GM23248 (cell line): Measurements from ENCODE around the gene NINL. TPM values are rescaled to one million over a fixed set of nuclear protein-coding genes. Genes with fewer than 3 reads are reported as not detected.

Experiments
- DNase-seq: peaks from one replicate; pipeline ENCODE4 v3.0.0-alpha.2; 2015
- H2AFZ ChIP-seq: fragments of 200-600 bp; sonication (generic); 2 replicates; pipeline ENCODE4 v1.6.1; 2016; ENCODE audit warnings: antibody characterized with exemption
- H3F3A ChIP-seq: fragments of 200-600 bp; sonication (generic); 2 replicates; pipeline ENCODE4 v1.6.1; 2016; ENCODE audit warnings: mild to moderate bottlenecking, antibody characterized with exemption, mixed run types; ENCODE audit not compliant: insufficient read depth
- H3K27ac ChIP-seq: fragments of 200-600 bp; sonication (generic); 2 replicates; pipeline ENCODE4 v1.5.1; 2016; ENCODE audit warnings: mild to moderate bottlenecking
- H3K27me3 ChIP-seq: fragments of 200-600 bp; sonication (generic); replicated peaks from 2 replicates; pipeline ENCODE4 v1.6.1; 2016; ENCODE audit warnings: mild to moderate bottlenecking; ENCODE audit not compliant: insufficient read depth
- H3K36me3 ChIP-seq: fragments of 200-600 bp; sonication (generic); 2 replicates; pipeline ENCODE4 v1.6.1; 2016; ENCODE audit warnings: low read depth, mild to moderate bottlenecking
- H3K4me1 ChIP-seq: fragments of 200-600 bp; sonication (generic); 2 replicates; pipeline ENCODE4 v1.6.1; 2016; ENCODE audit warnings: mild to moderate bottlenecking; ENCODE audit not compliant: insufficient read depth
- H3K4me2 ChIP-seq: fragments of 200-600 bp; sonication (generic); one replicate; pipeline ENCODE4 v1.6.1; 2016; ENCODE audit warnings: mild to moderate bottlenecking; ENCODE audit not compliant: unreplicated experiment
- H3K4me3 ChIP-seq: fragments of 200-600 bp; sonication (generic); 2 replicates; pipeline ENCODE4 v1.5.1; 2016; ENCODE audit warnings: mild to moderate bottlenecking
- H3K79me2 ChIP-seq: fragments of 200-600 bp; sonication (generic); 2 replicates; pipeline ENCODE4 v1.6.1; 2016; ENCODE audit warnings: mild to moderate bottlenecking; ENCODE audit not compliant: insufficient read depth
- H3K9ac ChIP-seq: fragments of 200-600 bp; sonication (generic); 2 replicates; pipeline ENCODE4 v1.6.1; 2016; ENCODE audit warnings: mild to moderate bottlenecking
- H3K9me2 ChIP-seq: fragments of 200-600 bp; sonication (generic); 2 replicates; pipeline ENCODE4 v1.6.1; 2016; ENCODE audit warnings: mixed run types, mild to moderate bottlenecking, moderate library complexity; ENCODE audit not compliant: insufficient read depth
- H3K9me3 ChIP-seq: fragments of 200-600 bp; sonication (generic); one replicate; pipeline ENCODE4 v1.6.1; 2017; ENCODE audit warnings: low read depth
- H4K20me1 ChIP-seq: fragments of 200-600 bp; sonication (generic); 2 replicates; pipeline ENCODE4 v1.6.0; 2016; ENCODE audit not compliant: insufficient read depth
- EZH2 ChIP-seq: fragments of 200-600 bp; sonication (generic); IDR thresholded peaks from 2 replicates; pipeline ENCODE4 v1.6.1; 2018; ENCODE audit warnings: antibody characterized with exemption, mild to moderate bottlenecking; ENCODE audit not compliant: insufficient read depth, poor library complexity, severe bottlenecking
- EZH2phosphoT487 ChIP-seq: fragments of 200-600 bp; sonication (generic); IDR thresholded peaks from 2 replicates; pipeline ENCODE4 v1.6.1; 2018; ENCODE audit warnings: antibody characterized with exemption, moderate library complexity, mild to moderate bottlenecking, low read depth; ENCODE audit not compliant: insufficient read depth
- WGBS, 2 experiments: methylation state at CpG; one replicate each; pipeline ENCODE4 v1.1.6; 2015 to 2017; ENCODE audit warnings: low lambda C conversion rate in 2 of 2, low coverage in 1 of 2; ENCODE audit errors: missing lambda C conversion rate in 2 of 2; 5-methylcytosine and 5-hydroxymethylcytosine counted together
- in situ Hi-C: fragments of 300-500 bp; cut with MboI; formaldehyde crosslinking; loops from 2 replicates; pipeline ENCODE4 v1.15.0; 2020
- polyA plus RNA-seq: library from polyadenylated mRNA; unstranded; fragments of >200 nt; fragmentation: Nextera tagmentation; extraction: Ambion mirVana; gene quantifications from 2 replicates; pipeline ENCODE4 v1.2.1, GENCODE V29; 2016
- total RNA-seq: library from RNA; depleted of rRNA; stranded (reverse); fragments of >200 nt; shearing (Covaris generic); gene quantifications from 2 replicates; pipeline ENCODE4 v1.2.3, GENCODE V29; 2014

The NINL gene
- total and polyA plus RNA-seq, 2 experiments from 2014 or later: 1.9 to 3.4 TPM

DNA sequence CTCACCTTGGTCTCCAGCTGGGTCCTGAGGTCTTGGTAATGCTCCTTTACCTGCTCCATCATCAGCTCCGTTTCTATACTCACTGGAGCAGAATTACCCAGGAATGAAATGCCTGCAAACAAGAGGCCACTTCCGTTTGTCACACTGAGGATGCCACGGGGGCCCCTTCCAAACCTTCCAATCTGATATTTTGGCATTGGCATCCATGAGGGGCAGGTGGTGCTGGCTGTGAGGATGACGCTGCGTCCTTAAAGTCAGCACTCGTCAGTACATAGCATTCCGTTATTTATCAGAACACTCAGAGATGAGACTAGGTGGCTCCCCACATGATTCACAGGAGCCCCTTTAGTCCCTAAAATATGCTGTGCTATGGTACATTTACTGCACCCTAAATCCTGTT, 105.2 kb downstream of the NINL start:
- 89 to 91% methylated on average over 7 of the region's 7 CpGs for WGBS, 2 experiments
- no peak for TF ChIP-seq EZH2
- TF ChIP-seq EZH2phosphoT487: no peak
- no peak for DNase-seq
- no peak overlapping the region for H3K4me3 ChIP-seq
- no peaks in the 10 kb centered on the region for H4K20me1 ChIP-seq
- H3K27ac ChIP-seq: no peak overlapping the region
- no peaks in the 10 kb centered on the region for H3K27me3 ChIP-seq
- H3K36me3 ChIP-seq: no peaks in the 10 kb centered on the region
- H3K9me2 ChIP-seq: no peaks in the 10 kb centered on the region
- H2AFZ ChIP-seq: no peak overlapping the region
- H3K4me2 ChIP-seq: no peak overlapping the region
- in situ Hi-C loops: no loop called here
- H3K9ac ChIP-seq: no peak overlapping the region
- no peaks in the 10 kb centered on the region for H3F3A ChIP-seq
- H3K79me2 ChIP-seq: no peaks in the 10 kb centered on the region
- no peaks in the 10 kb centered on the region for H3K9me3 ChIP-seq
- no peaks in the 10 kb centered on the region for H3K4me1 ChIP-seq

DNA sequence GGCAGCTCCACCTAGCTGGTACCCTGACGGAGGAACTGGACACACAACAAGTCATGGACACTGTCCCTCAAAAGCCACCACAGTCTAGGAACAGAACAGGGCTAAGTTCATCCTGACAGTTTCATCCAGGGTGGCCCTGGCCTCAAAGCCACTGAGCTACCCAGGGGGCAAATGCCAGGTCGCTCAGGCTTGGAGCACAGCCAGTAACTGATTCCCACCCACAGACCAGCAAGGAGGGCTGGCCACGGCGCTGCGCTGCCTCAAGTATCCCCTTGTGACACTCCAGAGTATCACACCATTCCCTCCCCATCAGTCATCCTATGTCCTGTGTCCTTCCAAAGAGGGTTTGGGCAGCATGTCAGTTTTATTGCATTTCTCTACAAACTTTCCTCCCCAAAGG, 105.7 kb downstream of the NINL start:
- no peaks in the 10 kb centered on the region for H3F3A ChIP-seq
- H3K79me2 ChIP-seq: no peaks in the 10 kb centered on the region
- no peak overlapping the region for H3K4me3 ChIP-seq
- no peaks in the 10 kb centered on the region for H3K27me3 ChIP-seq
- H3K9me2 ChIP-seq: no peaks in the 10 kb centered on the region
- no peak overlapping the region for H2AFZ ChIP-seq
- H4K20me1 ChIP-seq: no peaks in the 10 kb centered on the region
- WGBS, 2 experiments: 100% methylated on average over 5 of the region's 5 CpGs
- in situ Hi-C loops: loop anchor here (10.0 kb wide), 1 partner anchor 55 kb away; no protein-coding TSS in a partner anchor
- H3K9me3 ChIP-seq: no peaks in the 10 kb centered on the region
- H3K9ac ChIP-seq: no peak overlapping the region
- no peaks in the 10 kb centered on the region for H3K4me1 ChIP-seq
- no peaks in the 10 kb centered on the region for H3K36me3 ChIP-seq
- no peak overlapping the region for H3K27ac ChIP-seq
- TF ChIP-seq EZH2phosphoT487 (no peak), EZH2 (no peak)
- H3K4me2 ChIP-seq: no peak overlapping the region
- no peak for DNase-seq

DNA sequence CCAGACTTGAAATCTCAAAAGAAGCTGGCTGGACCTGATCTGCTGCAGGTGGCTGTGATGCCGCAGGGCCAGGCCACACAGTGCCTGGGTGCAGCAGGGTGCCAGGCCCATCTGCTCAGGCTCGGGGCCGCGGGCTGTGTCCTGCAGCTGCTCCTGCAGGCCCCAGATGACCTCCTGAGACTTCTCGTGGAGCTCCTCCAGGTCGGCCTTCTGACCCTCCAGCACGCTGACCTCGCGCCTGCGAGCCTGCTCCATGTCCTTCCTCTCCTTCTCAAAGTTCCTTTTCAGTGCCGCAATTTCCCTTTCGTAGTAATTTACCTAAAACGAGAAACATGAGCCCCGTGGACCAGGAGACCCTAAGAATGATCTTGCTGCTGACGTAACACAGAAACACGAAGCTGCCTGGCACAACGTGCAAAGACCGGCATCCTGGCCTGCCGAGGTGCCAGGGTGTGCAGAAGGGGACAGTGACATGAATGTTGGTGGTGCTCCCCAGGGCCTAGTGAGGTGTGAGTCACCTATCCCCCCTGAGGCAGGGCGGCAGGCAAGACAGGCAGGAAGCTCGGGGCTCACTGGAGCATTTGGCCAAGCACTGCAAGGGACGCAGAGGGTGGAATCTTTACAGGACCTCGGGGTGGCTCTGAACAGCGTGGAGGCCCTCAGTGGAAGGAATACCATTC, 106.3 kb downstream of the NINL start:
- Histone ChIP-seq H3F3A (no peaks in the 10 kb centered on the region), H3K9ac (no peak overlapping the region), H3K27ac (no peak overlapping the region), H2AFZ (no peak overlapping the region), H3K36me3 (no peaks in the 10 kb centered on the region), H3K27me3 (no peaks in the 10 kb centered on the region), H3K79me2 (no peaks in the 10 kb centered on the region), H4K20me1 (no peaks in the 10 kb centered on the region), H3K9me2 (no peaks in the 10 kb centered on the region), H3K4me2 (no peak overlapping the region), H3K9me3 (no peaks in the 10 kb centered on the region), H3K4me3 (no peak overlapping the region), H3K4me1 (no peaks in the 10 kb centered on the region)
- WGBS, 2 experiments: 91% methylated on average over 24 of the region's 24 CpGs
- in situ Hi-C loops: loop anchor here (10.0 kb wide), 1 partner anchor 54 kb away; no protein-coding TSS in a partner anchor
- no peak for DNase-seq
- TF ChIP-seq EZH2 (no peak), EZH2phosphoT487 (no peak)

DNA sequence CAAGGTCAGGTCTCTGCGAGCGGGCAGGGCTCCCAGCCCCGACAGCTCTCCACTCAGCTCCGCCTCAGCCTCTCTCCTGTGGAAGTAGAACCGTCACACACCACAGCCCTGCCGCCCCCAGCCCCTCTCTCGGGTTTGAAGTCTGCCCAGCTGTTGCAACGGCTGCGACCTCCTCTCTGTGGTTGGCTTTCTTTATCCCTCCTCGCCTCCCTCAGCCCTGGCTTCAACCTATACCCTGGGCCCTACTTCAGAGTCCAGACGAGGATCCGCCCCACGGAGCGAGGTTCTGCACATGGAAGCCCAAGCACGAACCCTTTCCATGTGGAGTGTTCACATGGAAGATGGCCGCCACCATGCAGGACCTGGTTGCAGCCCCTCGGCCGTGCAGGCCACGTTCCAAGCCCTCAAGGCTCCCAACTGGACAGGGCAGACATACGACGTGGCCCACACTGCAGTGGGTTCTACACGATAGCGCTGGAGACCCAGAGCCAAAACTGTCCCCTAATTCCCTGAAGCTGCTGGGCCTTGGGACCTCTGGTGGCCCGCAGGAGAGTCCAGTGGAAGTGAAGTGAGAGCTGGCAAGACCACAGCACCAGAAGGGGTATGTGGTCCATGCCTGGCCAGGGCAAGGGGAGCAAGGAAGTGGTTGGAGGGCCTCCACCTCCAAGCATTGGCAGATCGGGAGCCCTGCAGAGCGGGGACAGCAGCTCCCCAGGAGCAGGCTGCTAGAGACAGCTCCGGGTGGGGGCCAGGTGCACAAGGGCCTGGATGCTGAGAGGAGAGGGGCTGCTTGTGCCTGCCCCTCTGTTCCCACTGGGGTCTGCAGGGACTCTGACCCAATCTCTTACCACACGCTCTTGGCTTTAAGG, 108.1 kb downstream of the NINL start:
- WGBS, 2 experiments: 94 to 95% methylated on average over 28 of the region's 28 CpGs
- no peak overlapping the region for H3K27ac ChIP-seq
- H3K9me3 ChIP-seq: no peaks in the 10 kb centered on the region
- in situ Hi-C loops: loop anchor here (10.0 kb wide), 1 partner anchor 52 kb away; no protein-coding TSS in a partner anchor
- no peaks in the 10 kb centered on the region for H3K4me1 ChIP-seq
- no peak for DNase-seq
- H3K36me3 ChIP-seq: no peaks in the 10 kb centered on the region
- no peak overlapping the region for H3K4me2 ChIP-seq
- no peaks in the 10 kb centered on the region for H3K79me2 ChIP-seq
- no peaks in the 10 kb centered on the region for H3F3A ChIP-seq
- no peaks in the 10 kb centered on the region for H4K20me1 ChIP-seq
- no peaks in the 10 kb centered on the region for H3K9me2 ChIP-seq
- no peak overlapping the region for H3K9ac ChIP-seq
- no peaks in the 10 kb centered on the region for H3K27me3 ChIP-seq
- TF ChIP-seq EZH2: no peak
- no peak overlapping the region for H2AFZ ChIP-seq
- H3K4me3 ChIP-seq: no peak overlapping the region
